Left ventricle myocardium inferior (tissue), 1 donor: Measurements from ENCODE around the gene VNN1. TPM values are rescaled to one million over a fixed set of nuclear protein-coding genes. Genes with fewer than 3 reads are reported as not detected.

ENCODE experiments used
- DNase-seq: peaks from one replicate; pipeline ENCODE4 v3.0.0-alpha.2; 2020
- H3K27ac ChIP-seq: fragments of 200-600 bp; replicated peaks from 2 replicates; pipeline ENCODE4 v1.8.0; 2021
- H3K27me3 ChIP-seq: fragments of 200-600 bp; 2 replicates; pipeline ENCODE4 v1.8.0; 2021; ENCODE audit warnings: low read depth
- H3K36me3 ChIP-seq: fragments of 200-600 bp; 2 replicates; pipeline ENCODE4 v1.8.0; 2021
- H3K4me1 ChIP-seq: fragments of 200-600 bp; 2 replicates; pipeline ENCODE4 v1.8.0; 2021
- H3K4me3 ChIP-seq: fragments of 200-600 bp; 2 replicates; pipeline ENCODE4 v1.8.0; 2021; ENCODE audit warnings: mild to moderate bottlenecking, moderate library complexity
- H3K9me3 ChIP-seq: fragments of 200-600 bp; replicated peaks from 2 replicates; pipeline ENCODE4 v1.8.0; 2021
- intact Hi-C: fragments of 100-400 bp; cut with micrococcal nuclease; formaldehyde crosslinking; loops from one replicate; pipeline ENCODE4 v1.11.0; 2022
- total RNA-seq: library from RNA; stranded (reverse); fragmentation: NEBNext Ultra II Directional; extraction: Animal tissue kit (Norgen Biotek cat#: 25700); gene quantifications from one replicate; pipeline ENCODE4 v1.2.1, GENCODE V29; 2021
- TF ChIP-seq, protein P1 (sequence below): fragments of 200-600 bp; IDR thresholded peaks from 2 replicates; pipeline ENCODE4 v1.8.0; 2021; ENCODE audit warnings: antibody characterized with exemption, mild to moderate bottlenecking, borderline replicate concordance
- donor health status: DM: no; HTN: yes; CAD: no; lungs with severe emphysema.

Gene VNN1
- total RNA-seq, 1 donor from 2014 or later, result 1.1 TPM

GRCh38 chr6:132725947-132726607 lies 12.2 kb upstream of the VNN1 start:
- Histone ChIP-seq H3K27ac (no peak overlapping the region), H3K9me3 (no peaks in the 10 kb centered on the region), H3K4me3 (no peak overlapping the region), H3K27me3 (peaks cover 3% of the 10 kb centered on the region), H3K4me1 (no peaks in the 10 kb centered on the region), H3K36me3 (no peaks in the 10 kb centered on the region)
- TF ChIP-seq, protein P1, sequence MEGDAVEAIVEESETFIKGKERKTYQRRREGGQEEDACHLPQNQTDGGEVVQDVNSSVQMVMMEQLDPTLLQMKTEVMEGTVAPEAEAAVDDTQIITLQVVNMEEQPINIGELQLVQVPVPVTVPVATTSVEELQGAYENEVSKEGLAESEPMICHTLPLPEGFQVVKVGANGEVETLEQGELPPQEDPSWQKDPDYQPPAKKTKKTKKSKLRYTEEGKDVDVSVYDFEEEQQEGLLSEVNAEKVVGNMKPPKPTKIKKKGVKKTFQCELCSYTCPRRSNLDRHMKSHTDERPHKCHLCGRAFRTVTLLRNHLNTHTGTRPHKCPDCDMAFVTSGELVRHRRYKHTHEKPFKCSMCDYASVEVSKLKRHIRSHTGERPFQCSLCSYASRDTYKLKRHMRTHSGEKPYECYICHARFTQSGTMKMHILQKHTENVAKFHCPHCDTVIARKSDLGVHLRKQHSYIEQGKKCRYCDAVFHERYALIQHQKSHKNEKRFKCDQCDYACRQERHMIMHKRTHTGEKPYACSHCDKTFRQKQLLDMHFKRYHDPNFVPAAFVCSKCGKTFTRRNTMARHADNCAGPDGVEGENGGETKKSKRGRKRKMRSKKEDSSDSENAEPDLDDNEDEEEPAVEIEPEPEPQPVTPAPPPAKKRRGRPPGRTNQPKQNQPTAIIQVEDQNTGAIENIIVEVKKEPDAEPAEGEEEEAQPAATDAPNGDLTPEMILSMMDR, result no peak
- intact Hi-C loops, result no loop called here
- no peak for DNase-seq

- Histone ChIP-seq H3K4me1 (no peaks in the 10 kb centered on the region), H3K36me3 (no peaks in the 10 kb centered on the region), H3K27me3 (peaks cover 3% of the 10 kb centered on the region), H3K9me3 (no peaks in the 10 kb centered on the region), H3K4me3 (no peak overlapping the region), H3K27ac (no peak overlapping the region)
- intact Hi-C loops, result no loop called here
- DNase-seq, result no peak
- TF ChIP-seq, protein P1, result no peak
These were observed 11.6 kb upstream of the VNN1 start for GRCh38 chr6:132725471-132725870.

GRCh38 chr6:132719736-132720448 lies 6.0 kb upstream of the VNN1 start:
- intact Hi-C loops, result no loop called here
- Histone ChIP-seq H3K27me3 (peaks cover 3% of the 10 kb centered on the region), H3K4me1 (no peaks in the 10 kb centered on the region), H3K4me3 (no peak overlapping the region), H3K36me3 (no peaks in the 10 kb centered on the region), H3K9me3 (no peaks in the 10 kb centered on the region), H3K27ac (no peak overlapping the region)
- no peak for DNase-seq
- TF ChIP-seq, protein P1, result no peak

DNA sequence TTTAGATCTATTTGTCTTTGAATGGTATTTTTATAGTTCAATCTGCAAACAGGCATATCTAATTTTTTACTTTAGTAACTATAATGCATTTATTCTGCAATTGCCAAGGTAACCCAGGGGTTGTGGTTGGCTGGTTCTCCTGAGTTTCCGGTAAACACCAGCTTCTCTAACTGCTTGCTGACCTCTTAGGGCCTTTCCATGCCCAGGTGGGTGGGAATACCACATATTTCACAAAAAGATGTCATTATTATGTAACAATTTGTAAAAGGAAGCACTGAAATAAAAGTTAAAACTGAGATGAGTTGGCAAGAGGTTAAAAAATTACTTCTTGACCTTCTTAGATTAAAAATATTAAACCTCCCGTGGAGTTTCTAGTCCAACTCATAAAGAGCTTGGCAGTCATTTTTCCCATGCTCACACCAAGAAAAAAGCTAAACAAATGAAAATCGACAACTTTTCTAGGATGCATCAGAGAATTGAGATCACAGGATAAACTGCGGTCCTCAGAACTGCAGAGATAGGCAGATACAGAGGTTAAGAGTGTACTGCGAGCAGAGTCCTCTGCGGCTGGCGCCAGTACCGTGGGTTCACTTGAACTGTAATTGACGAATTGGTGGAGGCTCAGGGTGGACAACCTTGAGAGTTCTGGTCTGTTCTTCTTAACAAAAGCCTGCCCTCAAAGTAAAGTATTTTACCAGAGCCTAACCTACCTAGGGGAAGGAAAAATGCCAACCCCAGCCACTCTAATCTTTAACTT lies 2.2 kb upstream of the VNN1 start:
- no peaks in the 10 kb centered on the region for H3K36me3 ChIP-seq
- H3K9me3 ChIP-seq, result no peaks in the 10 kb centered on the region
- H3K27ac ChIP-seq, result no peak overlapping the region
- intact Hi-C loops, result no loop called here
- no peak for DNase-seq
- H3K4me1 ChIP-seq, result no peaks in the 10 kb centered on the region
- no peak overlapping the region for H3K4me3 ChIP-seq
- TF ChIP-seq, protein P1, result no peak
- peaks cover under 1% of the 10 kb centered on the region for H3K27me3 ChIP-seq

- H3K4me1 ChIP-seq, result no peaks in the 10 kb centered on the region
- TF ChIP-seq, protein P1, result peak; percentile 30
These were observed 1.3 kb upstream of the VNN1 start for GRCh38 chr6:132715204-132715603.

More at GRCh38 chr6:132715204-132715603, 1.3 kb upstream of the VNN1 start:
- DNase-seq, result no peak
- Histone ChIP-seq H3K9me3 (no peaks in the 10 kb centered on the region), H3K36me3 (no peaks in the 10 kb centered on the region), H3K4me3 (no peak overlapping the region), H3K27ac (no peak overlapping the region), H3K27me3 (no peaks in the 10 kb centered on the region)
- intact Hi-C loops, result no loop called here
